ENCODE measurements around the gene ANKS1B.

- TF ChIP-seq CTCF (IDR thresholded peaks at IDR 0.05) (no peak), POLR2A (IDR thresholded peaks at IDR 0.05) (no peak), EP300 (IDR thresholded peaks at IDR 0.05) (no peak)
Measured at GRCh38 chr12:99935608-99936007, 49.1 kb downstream of the ANKS1B start.
